SK-N-SH (cell line): Measurements from ENCODE around the gene AK5. TPM values are rescaled to one million over a fixed set of nuclear protein-coding genes. Genes with fewer than 3 reads are reported as not detected.

Source experiments
- CTCF ChIA-PET: fragments of 300-600, 350-600 bp; formaldehyde crosslinking; extraction: SDS; loops from one replicate; lab custom pipeline; 2021; lab: Yijun Ruan, JAX
- POLR2A ChIA-PET: fragments of 350-600 bp; sonication (Branson Sonifier 250); formaldehyde crosslinking; extraction: SDS; loops from one replicate; lab custom pipeline; 2020; ENCODE audit warnings: antibody characterized with exemption, inconsistent platforms; lab: Yijun Ruan, JAX
- DNase-seq: peaks from one replicate; pipeline ENCODE4 v3.0.0; 2012
- H2AFZ ChIP-seq: fragments of 200-600 bp; sonication (generic); 2 replicates; pipeline ENCODE4 v1.8.1; 2016; ENCODE audit warnings: antibody characterized with exemption, mild to moderate bottlenecking, low read depth
- H3F3A ChIP-seq: fragments of 200-600 bp; sonication (generic); replicated peaks from 2 replicates; pipeline ENCODE3; 2016; ENCODE audit warnings: antibody characterized with exemption, mild to moderate bottlenecking; ENCODE audit not compliant: insufficient read depth
- H3K27ac ChIP-seq, 2 experiments: fragments of 200-500 bp in 1 of 2; fragments of 200-600 bp in 1 of 2; sonication (Bioruptor generic) in 1 of 2; sonication (generic), shearing (Covaris generic) in 1 of 2; 2 replicates each; pipeline versions ENCODE4 v1.5.1 to v1.6.1; 2014 to 2016; ENCODE audit warnings: low read depth in 2 of 2, inconsistent platforms in 1 of 2, low read length in 1 of 2, mild to moderate bottlenecking in 1 of 2, mixed read lengths in 1 of 2
- H3K27me3 ChIP-seq: fragments of 200-600 bp; sonication (generic), shearing (Covaris generic); 2 replicates; pipeline ENCODE4 v1.6.1; 2016; ENCODE audit warnings: mixed run types; ENCODE audit not compliant: insufficient read depth
- H3K36me3 ChIP-seq, 2 experiments: fragments of 200-500 bp in 1 of 2; fragments of 200-600 bp in 1 of 2; sonication (Bioruptor generic) in 1 of 2; sonication (generic) in 1 of 2; replicated peaks in 1 of 2; 2 replicates each; pipeline versions ENCODE3 to v1.5.1; 2014 to 2016; ENCODE audit warnings: low read length in 1 of 2, mild to moderate bottlenecking in 1 of 2; ENCODE audit not compliant: insufficient read depth in 2 of 2, control insufficient read depth in 1 of 2
- H3K4me1 ChIP-seq, 2 experiments: fragments of 200-500 bp in 1 of 2; fragments of 200-600 bp in 1 of 2; sonication (Bioruptor generic) in 1 of 2; sonication (generic), shearing (Covaris generic) in 1 of 2; 2 replicates each; pipeline versions ENCODE4 v1.5.1 to v1.6.1; 2014 to 2016; ENCODE audit warnings: low read depth in 1 of 2, low read length in 1 of 2, mixed run types in 1 of 2; ENCODE audit not compliant: insufficient read depth in 2 of 2, control insufficient read depth in 1 of 2
- H3K4me2 ChIP-seq: fragments of 200-600 bp; sonication (generic), shearing (Covaris generic); 2 replicates; pipeline ENCODE4 v1.6.1; 2017; ENCODE audit warnings: mixed run types
- H3K4me3 ChIP-seq, 2 experiments: fragments of 200-500 bp in 1 of 2; fragments of 200-600 bp in 1 of 2; sonication (Bioruptor generic) in 1 of 2; sonication (generic), shearing (Covaris generic) in 1 of 2; 2 replicates each; pipeline versions ENCODE4 v1.5.1 to v1.8.1; 2014 to 2016; ENCODE audit warnings: low read depth in 2 of 2, inconsistent platforms in 1 of 2, low read length in 1 of 2, mild to moderate bottlenecking in 1 of 2, mixed read lengths in 1 of 2, moderate library complexity in 1 of 2
- H3K79me2 ChIP-seq: fragments of 200-600 bp; sonication (generic); 2 replicates; pipeline ENCODE4 v1.8.1; 2017; ENCODE audit warnings: mild to moderate bottlenecking; ENCODE audit not compliant: insufficient read depth
- H3K9ac ChIP-seq: fragments of 200-600 bp; sonication (generic); 2 replicates; pipeline ENCODE4 v1.6.1; 2017; ENCODE audit warnings: mixed run types
- H3K9me2 ChIP-seq: fragments of 200-600 bp; sonication (generic); 2 replicates; pipeline ENCODE4 v1.6.1; 2017; ENCODE audit warnings: mixed run types
- H3K9me3 ChIP-seq: fragments of 200-600 bp; sonication (generic); 2 replicates; pipeline ENCODE4 v1.6.1; 2017; ENCODE audit warnings: mixed run types, mild to moderate bottlenecking, moderate library complexity
- H4K20me1 ChIP-seq: fragments of 200-600 bp; sonication (generic); 2 replicates; pipeline ENCODE4 v1.6.1; 2017; ENCODE audit warnings: mild to moderate bottlenecking, mixed run types; ENCODE audit not compliant: insufficient read depth
- CHD2 ChIP-seq: fragments of 150-350 bp; IDR thresholded peaks from 2 replicates; pipeline ENCODE4 v1.6.1; 2018; ENCODE audit warnings: low read length; ENCODE audit not compliant: partially characterized antibody
- JUND ChIP-seq: IDR thresholded peaks from 2 replicates; pipeline ENCODE4 v1.4.0; 2012
- MEF2A ChIP-seq: IDR thresholded peaks from 2 replicates; pipeline ENCODE4 v1.4.0; 2012; ENCODE audit warnings: low read depth, borderline replicate concordance
- NFIC ChIP-seq: IDR thresholded peaks from 2 replicates; pipeline ENCODE4 v1.4.0; 2012; ENCODE audit warnings: borderline replicate concordance
- NRF1 ChIP-seq: IDR thresholded peaks from 2 replicates; pipeline ENCODE4 v1.6.1; 2012; ENCODE audit warnings: low read depth, mild to moderate bottlenecking, low read length
- POLR2AphosphoS5 ChIP-seq: IDR thresholded peaks from 2 replicates; pipeline ENCODE4 v1.6.1; 2012; ENCODE audit warnings: low read depth, low read length
- RAD21 ChIP-seq: IDR thresholded peaks from 2 replicates; pipeline ENCODE4 v1.6.1; 2012; ENCODE audit warnings: mild to moderate bottlenecking, low read length
- RCOR1 ChIP-seq: fragments of 150-350 bp; IDR thresholded peaks from 2 replicates; pipeline ENCODE4 v1.6.1; 2017; ENCODE audit warnings: antibody characterized with exemption, low read length
- REST ChIP-seq: IDR thresholded peaks from 2 replicates; pipeline ENCODE4 v1.6.1; 2012; ENCODE audit warnings: mild to moderate bottlenecking, low read depth, low read length, moderate library complexity
- RFX5 ChIP-seq: IDR thresholded peaks from 2 replicates; pipeline ENCODE4 v1.6.1; 2012; ENCODE audit warnings: mild to moderate bottlenecking, improper control_type of control experiment, low read length
- RXRA ChIP-seq: IDR thresholded peaks from 2 replicates; pipeline ENCODE4 v1.4.0; 2012; ENCODE audit warnings: low read depth, mild to moderate bottlenecking, borderline replicate concordance
- TCF12 ChIP-seq: IDR thresholded peaks from 2 replicates; pipeline ENCODE4 v1.4.0; 2012
- TEAD4 ChIP-seq: IDR thresholded peaks from 2 replicates; pipeline ENCODE4 v1.4.0; 2012; ENCODE audit warnings: mild to moderate bottlenecking, borderline replicate concordance; ENCODE audit not compliant: insufficient read depth
- YY1 ChIP-seq: IDR thresholded peaks from 2 replicates; pipeline ENCODE4 v1.4.0; 2012; ENCODE audit warnings: low read depth, mild to moderate bottlenecking
- WGBS: methylation state at CpG from one replicate; pipeline ENCODE4 v1.1.6; 2017; ENCODE audit warnings: low lambda C conversion rate; 5-methylcytosine and 5-hydroxymethylcytosine counted together
- polyA plus RNA-seq, 3 experiments: library from polyadenylated mRNA; depleted of rRNA; stranded (reverse); fragments of >200 nt; gene quantifications; 2 replicates each; pipeline ENCODE4 v1.2.3, GENCODE V29; 2012
- TF ChIP-seq, protein P1 (sequence below): fragments of 150-350 bp; IDR thresholded peaks from 2 replicates; pipeline ENCODE4 v1.6.1; 2016; ENCODE audit warnings: mild to moderate bottlenecking, low read depth, low read length
- TF ChIP-seq, protein P2 (sequence below): IDR thresholded peaks from 2 replicates; pipeline ENCODE4 v1.4.0; 2012; ENCODE audit warnings: low read depth
- TF ChIP-seq, protein P3 (sequence below): fragments of 150-350 bp; IDR thresholded peaks from 2 replicates; pipeline ENCODE4 v1.6.1; 2017; ENCODE audit warnings: antibody characterized with exemption, low read length, low read depth, borderline replicate concordance

AK5 gene
- polyA plus RNA-seq, 1 of the 3 experiments (the other 2 are of a cell fraction), result 22.9 TPM

DNA sequence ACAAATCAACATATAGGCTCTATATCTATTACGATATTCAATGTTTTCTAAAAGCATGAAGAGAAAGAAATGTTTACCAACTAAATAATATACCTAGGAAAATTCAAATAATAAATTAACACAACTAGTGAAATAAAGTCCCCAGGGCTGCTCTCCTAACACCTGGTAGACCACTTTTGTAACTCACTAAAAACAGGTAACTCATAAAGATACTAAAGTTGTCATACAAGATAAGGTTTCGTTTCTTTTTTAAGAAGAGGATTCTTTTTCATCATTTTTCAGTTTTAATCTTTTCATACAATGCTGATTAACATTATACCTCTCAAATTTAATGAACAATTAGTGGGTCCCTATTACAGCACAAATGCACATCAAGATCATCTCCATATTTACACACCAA lies 301.7 kb downstream of the AK5 start:
- WGBS, result 95% methylated on average over 2 of the region's 2 CpGs

GRCh38 chr1:77584884-77585283 lies 303.1 kb downstream of the AK5 start:
- H3K27ac ChIP-seq, result no peak overlapping the region
- no peaks in the 10 kb centered on the region for H3K27me3 ChIP-seq
- H4K20me1 ChIP-seq, result no peaks in the 10 kb centered on the region
- H3K79me2 ChIP-seq, result peaks cover 25% of the 10 kb centered on the region
- TF ChIP-seq RFX5 (peak; percentile 90), RAD21 (no peak)
- peaks cover 7% of the 10 kb centered on the region for H3F3A ChIP-seq
- H3K4me1 ChIP-seq, result no peaks in the 10 kb centered on the region; a peak in 1 of 4 replicates
- ChIA-PET CTCF (no interaction called here), POLR2A (no interaction called here)
- no peaks in the 10 kb centered on the region for H3K9me2 ChIP-seq
- WGBS, result 62% methylated on average over 2 of the region's 2 CpGs
- no peak overlapping the region for H2AFZ ChIP-seq
- no peak for DNase-seq
- H3K4me3 ChIP-seq, result no peak overlapping the region
- no peaks in the 10 kb centered on the region for H3K9me3 ChIP-seq
- peaks cover 37 to 65% of the 10 kb centered on the region in 2 experiments for H3K36me3 ChIP-seq
- no peak overlapping the region for H3K4me2 ChIP-seq
- no peak overlapping the region for H3K9ac ChIP-seq

More for the DNA sequence above, 301.7 kb downstream of the AK5 start:
- no peaks in the 10 kb centered on the region for H4K20me1 ChIP-seq
- ChIA-PET POLR2A (no interaction called here), CTCF (no interaction called here)
- H3K4me3 ChIP-seq, result no peak overlapping the region
- H3K9me3 ChIP-seq, result no peaks in the 10 kb centered on the region
- H3K4me2 ChIP-seq, result no peak overlapping the region
- H3K27me3 ChIP-seq, result no peaks in the 10 kb centered on the region
- DNase-seq, result no peak
- no peaks in the 10 kb centered on the region; a peak in 1 of 4 replicates for H3K4me1 ChIP-seq
- no peak for TF ChIP-seq NRF1
- TF ChIP-seq TEAD4, result no peak
- no peak for TF ChIP-seq TCF12
- no peak for TF ChIP-seq RCOR1
- TF ChIP-seq RAD21, result no peak
- TF ChIP-seq NFIC, result no peak
- no peak overlapping the region for H2AFZ ChIP-seq
- H3K27ac ChIP-seq, result no peak overlapping the region
- H3K9ac ChIP-seq, result no peak overlapping the region
- peaks cover 21% of the 10 kb centered on the region for H3K79me2 ChIP-seq
- H3F3A ChIP-seq, result peaks cover 11% of the 10 kb centered on the region
- H3K9me2 ChIP-seq, result no peaks in the 10 kb centered on the region
- peaks cover 51 to 71% of the 10 kb centered on the region in 2 experiments for H3K36me3 ChIP-seq

DNA sequence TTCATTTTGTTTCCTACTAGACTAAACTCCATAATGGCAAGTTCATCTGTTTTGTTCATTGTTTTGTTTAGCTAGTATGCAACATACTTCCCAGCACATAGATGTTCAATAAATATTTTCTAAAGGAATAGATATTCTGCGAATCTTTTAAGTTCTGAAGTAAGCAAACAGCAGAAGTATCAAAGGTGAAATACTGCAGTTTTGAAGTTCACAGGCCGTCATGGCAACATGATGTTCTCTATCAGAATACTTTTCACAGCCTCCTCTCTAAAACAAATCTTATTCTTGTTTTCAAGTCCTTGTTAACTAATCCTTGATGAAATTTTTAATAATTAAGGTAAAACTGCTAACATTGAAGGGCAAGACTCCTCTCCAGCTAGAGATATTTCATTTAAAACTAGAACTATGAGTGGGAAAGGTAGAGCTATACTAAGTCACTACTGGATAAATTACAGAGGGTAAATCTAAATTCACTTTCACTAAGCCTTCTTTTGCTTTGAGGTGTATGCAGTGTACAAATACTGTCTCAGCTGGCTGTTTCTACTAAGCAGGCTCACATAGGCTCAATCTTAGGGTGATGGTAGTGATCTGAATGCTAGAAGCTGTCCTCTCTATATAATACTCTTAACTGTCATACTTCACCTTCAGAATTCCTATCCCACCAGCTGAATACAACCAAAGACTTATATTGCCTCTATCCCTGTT lies 303.9 kb downstream of the AK5 start:
- ChIA-PET POLR2A (no interaction called here), CTCF (interaction anchor here (0.6 to 1.3 kb wide), 2 partner anchors 9 to 444 kb away, joined by 3 to 5 read pairs; no protein-coding TSS in a partner anchor)
- Histone ChIP-seq H3K9me3 (no peaks in the 10 kb centered on the region), H3K4me1 (peaks cover 0 to 7% of the 10 kb centered on the region in 2 experiments; a peak in 2 of 4 replicates), H4K20me1 (no peaks in the 10 kb centered on the region), H3K79me2 (peaks cover 25% of the 10 kb centered on the region), H3K9ac (no peak overlapping the region), H3K4me3 (no peak overlapping the region), H3K36me3 (peaks cover 31 to 56% of the 10 kb centered on the region in 2 experiments), H3K27ac (no peak overlapping the region), H2AFZ (no peak overlapping the region), H3F3A (peaks cover 7% of the 10 kb centered on the region), H3K9me2 (no peaks in the 10 kb centered on the region), H3K4me2 (no peak overlapping the region), H3K27me3 (no peaks in the 10 kb centered on the region)
- whole genome bisulfite sequencing, result 88% methylated on average over 2 of the region's 2 CpGs
- no peak for DNase-seq
- TF ChIP-seq TEAD4 (no peak), TCF12 (no peak), CHD2 (no peak), NFIC (no peak), MEF2A (no peak), RXRA (no peak), JUND (no peak), REST (no peak), POLR2AphosphoS5 (no peak), YY1 (no peak)
- TF ChIP-seq, protein P1, sequence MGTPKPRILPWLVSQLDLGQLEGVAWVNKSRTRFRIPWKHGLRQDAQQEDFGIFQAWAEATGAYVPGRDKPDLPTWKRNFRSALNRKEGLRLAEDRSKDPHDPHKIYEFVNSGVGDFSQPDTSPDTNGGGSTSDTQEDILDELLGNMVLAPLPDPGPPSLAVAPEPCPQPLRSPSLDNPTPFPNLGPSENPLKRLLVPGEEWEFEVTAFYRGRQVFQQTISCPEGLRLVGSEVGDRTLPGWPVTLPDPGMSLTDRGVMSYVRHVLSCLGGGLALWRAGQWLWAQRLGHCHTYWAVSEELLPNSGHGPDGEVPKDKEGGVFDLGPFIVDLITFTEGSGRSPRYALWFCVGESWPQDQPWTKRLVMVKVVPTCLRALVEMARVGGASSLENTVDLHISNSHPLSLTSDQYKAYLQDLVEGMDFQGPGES, result no peak
- TF ChIP-seq, protein P2, sequence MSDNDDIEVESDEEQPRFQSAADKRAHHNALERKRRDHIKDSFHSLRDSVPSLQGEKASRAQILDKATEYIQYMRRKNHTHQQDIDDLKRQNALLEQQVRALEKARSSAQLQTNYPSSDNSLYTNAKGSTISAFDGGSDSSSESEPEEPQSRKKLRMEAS, result no peak
- TF ChIP-seq, protein P3, sequence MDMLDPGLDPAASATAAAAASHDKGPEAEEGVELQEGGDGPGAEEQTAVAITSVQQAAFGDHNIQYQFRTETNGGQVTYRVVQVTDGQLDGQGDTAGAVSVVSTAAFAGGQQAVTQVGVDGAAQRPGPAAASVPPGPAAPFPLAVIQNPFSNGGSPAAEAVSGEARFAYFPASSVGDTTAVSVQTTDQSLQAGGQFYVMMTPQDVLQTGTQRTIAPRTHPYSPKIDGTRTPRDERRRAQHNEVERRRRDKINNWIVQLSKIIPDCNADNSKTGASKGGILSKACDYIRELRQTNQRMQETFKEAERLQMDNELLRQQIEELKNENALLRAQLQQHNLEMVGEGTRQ, result no peak
